ENCODE data around the gene GNG12.

GNG12 gene

GRCh38 chr1:67803380-67804279 is 29.6 kb downstream of the GNG12 start:
- no peak overlapping the region for H3K27ac ChIP-seq
- TF ChIP-seq ZFX (IDR thresholded peaks at IDR 0.05) (no peak), CTCF (conservative IDR thresholded peaks at IDR 0.05) (no peak)

- no peak for TF ChIP-seq ZFX (IDR thresholded peaks at IDR 0.05)
- TF ChIP-seq CTCF (conservative IDR thresholded peaks at IDR 0.05), result no peak
- no peak overlapping the region for H3K27ac ChIP-seq
Observed at GRCh38 chr1:67802565-67802964, 30.7 kb downstream of the GNG12 start.

- TF ChIP-seq CTCF (conservative IDR thresholded peaks at IDR 0.05), result no peak
- TF ChIP-seq ZFX (IDR thresholded peaks at IDR 0.05), result no peak
- H3K27ac ChIP-seq, result no peak overlapping the region
Observed at GRCh38 chr1:67801903-67802302, 31.4 kb downstream of the GNG12 start.

GRCh38 chr1:67795179-67795912 is 37.9 kb downstream of the GNG12 start:
- no peak for TF ChIP-seq CTCF (conservative IDR thresholded peaks at IDR 0.05)
- no peak for TF ChIP-seq ZFX (IDR thresholded peaks at IDR 0.05)
- no peak overlapping the region for H3K27ac ChIP-seq

- no peak overlapping the region for H3K27ac ChIP-seq
- no peak for TF ChIP-seq ZFX (IDR thresholded peaks at IDR 0.05)
Observed at GRCh38 chr1:67793562-67793961, 39.7 kb downstream of the GNG12 start.

GRCh38 chr1:67792741-67793458 is 40.4 kb downstream of the GNG12 start:
- TF ChIP-seq CTCF (conservative IDR thresholded peaks at IDR 0.05), result no peak
- TF ChIP-seq ZFX (IDR thresholded peaks at IDR 0.05), result no peak
- H3K27ac ChIP-seq, result no peak overlapping the region

GRCh38 chr1:67792103-67792502 is 41.2 kb downstream of the GNG12 start:
- H3K27ac ChIP-seq, result no peak overlapping the region
- TF ChIP-seq CTCF (conservative IDR thresholded peaks at IDR 0.05), result no peak
- no peak for TF ChIP-seq ZFX (IDR thresholded peaks at IDR 0.05)

Measured in C4-2B (cell line).